Kidney epithelial cell (primary cell): ENCODE data around the gene DOCK4. TPM values are rescaled to one million over a fixed set of nuclear protein-coding genes. Genes with fewer than 3 reads are reported as not detected.

Source experiments
- DNase-seq: peaks from one replicate; pipeline ENCODE4 v3.0.0-alpha.2; 2010; ENCODE audit warnings: low read depth
- H3K27me3 ChIP-seq: 2 replicates; pipeline ENCODE4 v1.6.0; 2011; ENCODE audit warnings: low read length; ENCODE audit not compliant: control insufficient read depth, insufficient read depth
- H3K36me3 ChIP-seq: 2 replicates; pipeline ENCODE4 v1.5.1; 2011; ENCODE audit warnings: low read length; ENCODE audit not compliant: control insufficient read depth, insufficient read depth
- H3K4me3 ChIP-seq: 2 replicates; pipeline ENCODE4 v1.5.1; 2011; ENCODE audit warnings: low read depth, mild to moderate bottlenecking, control low read depth, low read length
- total RNA-seq: library from RNA; depleted of rRNA; stranded (reverse); fragments of >200 nt; gene quantifications from 2 replicates; pipeline ENCODE4 v1.2.3, GENCODE V29; 2015
- TF ChIP-seq, protein P1 (sequence below): IDR thresholded peaks from 2 replicates; pipeline ENCODE4 v1.5.1; 2011; ENCODE audit warnings: mild to moderate bottlenecking, moderate library complexity, low read length, control low read depth, inconsistent platforms; ENCODE audit not compliant: insufficient read depth, poor library complexity, severe bottlenecking

The DOCK4 gene
- total RNA-seq, 1 donor from 2014 or later: 16.8 TPM

- TF ChIP-seq, protein P1, sequence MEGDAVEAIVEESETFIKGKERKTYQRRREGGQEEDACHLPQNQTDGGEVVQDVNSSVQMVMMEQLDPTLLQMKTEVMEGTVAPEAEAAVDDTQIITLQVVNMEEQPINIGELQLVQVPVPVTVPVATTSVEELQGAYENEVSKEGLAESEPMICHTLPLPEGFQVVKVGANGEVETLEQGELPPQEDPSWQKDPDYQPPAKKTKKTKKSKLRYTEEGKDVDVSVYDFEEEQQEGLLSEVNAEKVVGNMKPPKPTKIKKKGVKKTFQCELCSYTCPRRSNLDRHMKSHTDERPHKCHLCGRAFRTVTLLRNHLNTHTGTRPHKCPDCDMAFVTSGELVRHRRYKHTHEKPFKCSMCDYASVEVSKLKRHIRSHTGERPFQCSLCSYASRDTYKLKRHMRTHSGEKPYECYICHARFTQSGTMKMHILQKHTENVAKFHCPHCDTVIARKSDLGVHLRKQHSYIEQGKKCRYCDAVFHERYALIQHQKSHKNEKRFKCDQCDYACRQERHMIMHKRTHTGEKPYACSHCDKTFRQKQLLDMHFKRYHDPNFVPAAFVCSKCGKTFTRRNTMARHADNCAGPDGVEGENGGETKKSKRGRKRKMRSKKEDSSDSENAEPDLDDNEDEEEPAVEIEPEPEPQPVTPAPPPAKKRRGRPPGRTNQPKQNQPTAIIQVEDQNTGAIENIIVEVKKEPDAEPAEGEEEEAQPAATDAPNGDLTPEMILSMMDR: no peak
- no peak for DNase-seq
- H3K27me3 ChIP-seq: no peaks in the 10 kb centered on the region
- no peaks in the 10 kb centered on the region for H3K36me3 ChIP-seq
- H3K4me3 ChIP-seq: no peak overlapping the region
These were observed 34.5 kb downstream of the DOCK4 start for GRCh38 chr7:112171673-112172072.

DNA sequence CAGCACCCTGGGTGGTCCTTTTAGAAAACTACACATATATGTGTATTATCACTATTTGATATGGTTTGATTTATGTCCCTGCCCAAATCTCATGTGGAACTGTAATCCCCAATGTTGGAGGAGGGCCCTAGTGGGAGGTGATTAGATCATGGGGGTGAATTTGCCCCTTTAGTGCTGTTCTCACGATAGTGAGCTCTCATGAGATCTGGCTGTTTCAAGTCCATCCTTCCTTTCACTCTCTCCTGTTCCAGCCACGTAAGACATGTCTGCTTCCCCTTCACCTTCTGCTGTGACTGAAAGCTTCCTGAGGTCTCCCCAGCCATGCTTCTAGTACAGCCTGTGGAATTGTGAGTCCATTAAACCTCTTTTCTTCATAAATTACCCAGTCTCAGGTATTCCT is 37.3 kb downstream of the DOCK4 start:
- Histone ChIP-seq H3K27me3 (no peaks in the 10 kb centered on the region), H3K36me3 (no peaks in the 10 kb centered on the region), H3K4me3 (no peak overlapping the region)
- no peak for DNase-seq
- TF ChIP-seq, protein P1: no peak

DNA sequence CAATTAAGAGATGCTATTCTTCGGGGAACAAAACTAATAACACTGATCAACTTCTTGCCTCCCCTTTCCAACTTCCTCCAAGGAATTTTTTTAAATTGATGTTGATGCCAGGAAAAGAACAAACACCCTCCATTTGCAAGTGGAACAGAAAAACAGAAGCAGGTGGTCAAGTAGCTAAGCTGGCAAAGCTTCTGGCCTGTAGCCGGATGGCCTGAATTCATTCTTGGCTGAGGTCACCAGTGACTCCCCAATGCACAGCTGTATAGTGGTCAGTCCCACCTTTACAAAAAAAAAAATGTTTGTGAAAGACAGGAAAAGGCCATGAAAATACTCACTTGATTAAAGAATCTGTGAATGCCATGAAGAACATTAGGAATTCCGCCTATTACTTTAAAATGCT is 39.1 kb downstream of the DOCK4 start:
- no peak for DNase-seq
- TF ChIP-seq, protein P1: no peak
- H3K4me3 ChIP-seq: no peak overlapping the region
- H3K36me3 ChIP-seq: no peaks in the 10 kb centered on the region
- no peaks in the 10 kb centered on the region for H3K27me3 ChIP-seq

- DNase-seq: no peak
- no peak overlapping the region for H3K4me3 ChIP-seq
These were observed 43.3 kb downstream of the DOCK4 start for GRCh38 chr7:112162784-112163506.

GRCh38 chr7:112162142-112162766 is 43.9 kb downstream of the DOCK4 start:
- Histone ChIP-seq H3K36me3 (no peaks in the 10 kb centered on the region), H3K27me3 (no peaks in the 10 kb centered on the region), H3K4me3 (no peak overlapping the region)
- DNase-seq: peak; percentile 84
- TF ChIP-seq, protein P1: no peak

More at GRCh38 chr7:112162784-112163506, 43.3 kb downstream of the DOCK4 start:
- H3K27me3 ChIP-seq: no peaks in the 10 kb centered on the region
- TF ChIP-seq, protein P1: no peak
- no peaks in the 10 kb centered on the region for H3K36me3 ChIP-seq
